ENCODE results near the gene RUFY1.
"Not testable (repeated sequence)": the region's sequence is repeated elsewhere in the genome, so short reads cannot be mapped to it uniquely, and the experiment has no call there.

Gene RUFY1

GRCh38 chr5:179550511-179551342 is at the start of gene RUFY1:
Gene RUFY1 (plus strand): TSS chr5:179550554. CDS start chr5:179550570, 16 bp downstream.
- DNase-seq, result peak; percentile 30

- DNase-seq, result not testable (repeated sequence)
These were observed 48.4 kb upstream of the RUFY1 start for GRCh38 chr5:179501997-179502396.

- DNase-seq, result not testable (repeated sequence)
These were observed 47.9 kb upstream of the RUFY1 start for GRCh38 chr5:179502420-179502819.

- DNase-seq, result no peak
These were observed 46.2 kb upstream of the RUFY1 start for GRCh38 chr5:179504191-179504590.

- no peak for DNase-seq
These were observed 45.6 kb upstream of the RUFY1 start for GRCh38 chr5:179504600-179505396.

GRCh38 chr5:179505636-179506261 is 44.6 kb upstream of the RUFY1 start:
- DNase-seq, result no peak

- DNase-seq, result no peak
These were observed 41.1 kb upstream of the RUFY1 start for GRCh38 chr5:179509239-179509638.

- no peak for DNase-seq
These were observed 40.5 kb upstream of the RUFY1 start for GRCh38 chr5:179509845-179510244.

- DNase-seq, result no peak
These were observed 37.8 kb upstream of the RUFY1 start for GRCh38 chr5:179512452-179513000.

GRCh38 chr5:179515501-179515900 is 34.9 kb upstream of the RUFY1 start:
- not testable (repeated sequence) for DNase-seq

GRCh38 chr5:179516221-179516620 is 34.1 kb upstream of the RUFY1 start:
- no peak for DNase-seq

- DNase-seq, result not testable (repeated sequence)
These were observed 32.6 kb upstream of the RUFY1 start for GRCh38 chr5:179517746-179518145.

GRCh38 chr5:179518369-179518768 is 32.0 kb upstream of the RUFY1 start:
- DNase-seq, result not testable (repeated sequence)

- not testable (repeated sequence) for DNase-seq
These were observed 30.8 kb upstream of the RUFY1 start for GRCh38 chr5:179519416-179520070.

- not testable (repeated sequence) for DNase-seq
These were observed 28.2 kb upstream of the RUFY1 start for GRCh38 chr5:179522107-179522506.

GRCh38 chr5:179526978-179527377 is 23.4 kb upstream of the RUFY1 start:
- no peak for DNase-seq

GRCh38 chr5:179530069-179530998 is 20.0 kb upstream of the RUFY1 start:
- no peak for DNase-seq

- DNase-seq, result no peak
These were observed 17.3 kb upstream of the RUFY1 start for GRCh38 chr5:179533024-179533423.

GRCh38 chr5:179533907-179534306 is 16.4 kb upstream of the RUFY1 start:
- no peak for DNase-seq

GRCh38 chr5:179534431-179534830 is 15.9 kb upstream of the RUFY1 start:
- DNase-seq, result no peak

GRCh38 chr5:179536676-179537075 is 13.7 kb upstream of the RUFY1 start:
- no peak for DNase-seq

Data from NCI-H2029 treated with DMSO at 0.1 percent for 48 hours (cell line).